IMR-90 (cell line): Measurements from ENCODE around the gene EIF6. TPM values are rescaled to one million over a fixed set of nuclear protein-coding genes. Genes with fewer than 3 reads are reported as not detected.

Source experiments
- ATAC-seq: fragments of 200-7000 bp; cut with Tn5 transposase; 2 replicates; pipeline ENCODE4 v1.9.1; 2020; ENCODE audit warnings: low read depth, mild to moderate bottlenecking, moderate library complexity
- BruUV-seq: library from RNA; stranded (reverse); fragments of 400-500 nt; replicated peaks from 2 replicates; lab custom pipeline; 2021; lab: Mats Ljungman, UMichigan
- CTCF ChIA-PET: fragments of 300-600 bp; formaldehyde crosslinking; extraction: SDS; loops from one replicate; lab custom pipeline; 2021; ENCODE audit warnings: antibody characterized with exemption; lab: Yijun Ruan, JAX
- POLR2A ChIA-PET: fragments of 300-600 bp; sonication (Branson Sonifier 250); formaldehyde crosslinking; loops from one replicate; lab custom pipeline; 2022; ENCODE audit warnings: antibody characterized with exemption; ENCODE audit not compliant: unreplicated experiment; lab: Charles Lee
- DNase-seq: peaks from one replicate; pipeline ENCODE4 v3.0.0; 2013
- H2AFZ ChIP-seq: replicated peaks from 2 replicates; pipeline ENCODE3; 2013; ENCODE audit warnings: low read length, mild to moderate bottlenecking; ENCODE audit not compliant: poor library complexity
- H2AK5ac ChIP-seq: 2 replicates; pipeline ENCODE4 v1.6.1; 2013; ENCODE audit warnings: low read depth, low read length, inconsistent platforms
- H2AK9ac ChIP-seq: replicated peaks from 2 replicates; pipeline ENCODE3; 2013; ENCODE audit warnings: mild to moderate bottlenecking, low read depth, low read length, moderate library complexity; ENCODE audit not compliant: poor library complexity
- H2BK120ac ChIP-seq: 2 replicates; pipeline ENCODE4 v1.6.1; 2013; ENCODE audit warnings: low read depth, low read length, inconsistent platforms
- H2BK15ac ChIP-seq: 3 replicates; pipeline ENCODE4 v1.6.1; 2013; ENCODE audit warnings: low read depth, low read length, inconsistent platforms
- H2BK20ac ChIP-seq: 2 replicates; pipeline ENCODE4 v1.6.1; 2013; ENCODE audit warnings: low read depth, mild to moderate bottlenecking, inconsistent platforms, low read length, moderate library complexity
- H2BK5ac ChIP-seq: 2 replicates; pipeline ENCODE4 v1.6.1; 2013; ENCODE audit warnings: mild to moderate bottlenecking, low read depth, low read length, inconsistent platforms; ENCODE audit not compliant: poor library complexity, severe bottlenecking
- H3K14ac ChIP-seq: replicated peaks from 2 replicates; pipeline ENCODE4 v1.6.1; 2013; ENCODE audit warnings: low read depth, low read length, inconsistent platforms
- H3K18ac ChIP-seq: 2 replicates; pipeline ENCODE4 v1.6.1; 2013; ENCODE audit warnings: low read depth, low read length, control low read depth
- H3K23ac ChIP-seq: 2 replicates; pipeline ENCODE4 v1.6.1; 2013; ENCODE audit warnings: low read depth, low read length, inconsistent platforms
- H3K27ac ChIP-seq: 2 replicates; pipeline ENCODE4 v1.5.1; 2013; ENCODE audit warnings: mild to moderate bottlenecking, control low read depth, low read length; ENCODE audit not compliant: insufficient read depth
- H3K27me3 ChIP-seq: 2 replicates; pipeline ENCODE4 v1.6.1; 2013; ENCODE audit warnings: low read length; ENCODE audit not compliant: control insufficient read depth, insufficient read depth
- H3K36me3 ChIP-seq: 2 replicates; pipeline ENCODE4 v1.6.1; 2013; ENCODE audit warnings: low read length, mixed read lengths; ENCODE audit not compliant: control insufficient read depth, insufficient read depth
- H3K4ac ChIP-seq: 2 replicates; pipeline ENCODE4 v1.6.1; 2013; ENCODE audit warnings: low read depth, low read length, inconsistent platforms
- H3K4me1 ChIP-seq: 2 replicates; pipeline ENCODE4 v1.6.1; 2013; ENCODE audit warnings: low read length, mixed read lengths; ENCODE audit not compliant: control insufficient read depth, insufficient read depth
- H3K4me2 ChIP-seq: 2 replicates; pipeline ENCODE4 v1.6.1; 2013; ENCODE audit warnings: low read depth, mild to moderate bottlenecking, control low read depth, low read length, moderate library complexity
- H3K4me3 ChIP-seq: 2 replicates; pipeline ENCODE4 v1.5.1; 2013; ENCODE audit warnings: low read depth, mild to moderate bottlenecking, control low read depth, low read length, moderate library complexity; ENCODE audit not compliant: insufficient read depth
- H3K56ac ChIP-seq: 2 replicates; pipeline ENCODE4 v1.6.1; 2013; ENCODE audit warnings: low read length, inconsistent platforms; ENCODE audit not compliant: insufficient read depth; ENCODE audit errors: extremely low read depth
- H3K79me1 ChIP-seq, 2 experiments: 2 replicates each; pipeline ENCODE4 v1.6.1; 2013; ENCODE audit warnings: low read length in 2 of 2, inconsistent platforms in 1 of 2, low read depth in 1 of 2
- H3K9ac ChIP-seq: 2 replicates; pipeline ENCODE4 v1.6.1; 2013; ENCODE audit warnings: low read depth, low read length, control low read depth
- H3K9me1 ChIP-seq: 2 replicates; pipeline ENCODE4 v1.6.1; 2013; ENCODE audit warnings: low read length, inconsistent platforms; ENCODE audit not compliant: insufficient read depth
- H3K9me3 ChIP-seq: 2 replicates; pipeline ENCODE4 v1.6.1; 2013; ENCODE audit warnings: low read length; ENCODE audit not compliant: control insufficient read depth, insufficient read depth
- H4K20me1 ChIP-seq: 2 replicates; pipeline ENCODE4 v1.6.1; 2013; ENCODE audit warnings: low read length, inconsistent platforms; ENCODE audit not compliant: insufficient read depth
- H4K5ac ChIP-seq: 2 replicates; pipeline ENCODE4 v1.6.1; 2013; ENCODE audit warnings: mild to moderate bottlenecking, low read depth, low read length, control low read depth
- H4K8ac ChIP-seq, 2 experiments: 2 replicates each; pipeline ENCODE4 v1.6.1; 2013; ENCODE audit warnings: low read depth in 2 of 2, low read length in 2 of 2, control low read depth in 1 of 2, inconsistent platforms in 1 of 2
- H4K91ac ChIP-seq: 2 replicates; pipeline ENCODE4 v1.6.1; 2013; ENCODE audit warnings: low read depth, low read length, inconsistent platforms; ENCODE audit not compliant: insufficient read depth
- BHLHE40 ChIP-seq: fragments of 150-350 bp; IDR thresholded peaks from 2 replicates; pipeline ENCODE4 v1.6.1; 2016; ENCODE audit warnings: mild to moderate bottlenecking, low read depth, low read length
- CEBPB ChIP-seq: IDR thresholded peaks from 2 replicates; pipeline ENCODE4 v1.6.1; 2012; ENCODE audit warnings: low read depth, low read length, improper control_type of control experiment
- CHD1 ChIP-seq: IDR thresholded peaks from 2 replicates; pipeline ENCODE4 v1.6.1; 2012; ENCODE audit warnings: low read depth, low read length, improper control_type of control experiment
- FOS ChIP-seq: fragments of 150-350 bp; IDR thresholded peaks from 2 replicates; pipeline ENCODE4 v1.6.1; 2016; ENCODE audit warnings: low read depth, low read length
- MAFK ChIP-seq: IDR thresholded peaks from 2 replicates; pipeline ENCODE4 v1.6.1; 2012; ENCODE audit warnings: low read depth, low read length, improper control_type of control experiment
- MAZ ChIP-seq: IDR thresholded peaks from 2 replicates; pipeline ENCODE4 v1.6.1; 2012; ENCODE audit warnings: low read depth, mild to moderate bottlenecking, low read length, improper control_type of control experiment, moderate library complexity, borderline replicate concordance
- POLR2A ChIP-seq: IDR thresholded peaks from 2 replicates; pipeline ENCODE4 v1.6.1; 2012; ENCODE audit warnings: mild to moderate bottlenecking, low read depth, low read length
- RCOR1 ChIP-seq: IDR thresholded peaks from 2 replicates; pipeline ENCODE4 v1.6.1; 2012; ENCODE audit warnings: mild to moderate bottlenecking, low read length, improper control_type of control experiment; ENCODE audit not compliant: insufficient replicate concordance
- RFX5 ChIP-seq: IDR thresholded peaks from 2 replicates; pipeline ENCODE4 v1.8.0; 2012; ENCODE audit warnings: low read depth, mild to moderate bottlenecking, low read length, moderate library complexity
- WGBS, 2 experiments: methylation state at CpG; one replicate each; pipeline versions ENCODE4 v1.1.5 to v1.1.7; 2013; ENCODE audit warnings: missing lambda C conversion rate in 2 of 2; ENCODE audit not compliant: insufficient read length in 1 of 2; ENCODE audit errors: extremely low coverage in 2 of 2; 5-methylcytosine and 5-hydroxymethylcytosine counted together
- dilution Hi-C: fragments of 300-500 bp; cut with HindIII; formaldehyde crosslinking; loops from one replicate; pipeline ENCODE4 v1.14.3; 2018; ENCODE audit warnings: low sequenced_read_pairs; ENCODE audit not compliant: unreplicated experiment
- in situ Hi-C: fragments of 300-500 bp; cut with MboI; formaldehyde crosslinking; loops from 3 replicates; pipeline ENCODE4 v1.14.3; 2019; ENCODE audit warnings: low sequenced_read_pairs, inconsistent platforms, mixed read lengths
- intact Hi-C: fragments of 100-400 bp; cut with micrococcal nuclease; formaldehyde crosslinking; loops from 2 replicates; pipeline ENCODE4 v1.10.0; 2022
- polyA plus RNA-seq, 3 experiments: library from polyadenylated mRNA; depleted of rRNA; stranded (reverse); fragments of >200 nt; gene quantifications; 2 replicates each; pipeline ENCODE4 v1.2.3, GENCODE V29; 2012; ENCODE audit warnings: low replicate concordance in 1 of 3
- total RNA-seq: library from RNA; depleted of rRNA; stranded (reverse); fragments of >200 nt; gene quantifications from 2 replicates; pipeline ENCODE4 v1.2.3, GENCODE V29; 2012
- TF ChIP-seq, protein P1 (sequence below): fragments of 150-350 bp; IDR thresholded peaks from 2 replicates; pipeline ENCODE4 v1.6.1; 2017; ENCODE audit warnings: mild to moderate bottlenecking, antibody characterized with exemption, low read length, low read depth
- TF ChIP-seq, protein P2 (sequence below): fragments of 150-350 bp; IDR thresholded peaks from 2 replicates; pipeline ENCODE4 v1.6.1; 2016; ENCODE audit warnings: low read depth, mild to moderate bottlenecking, low read length, moderate library complexity, borderline replicate concordance

The EIF6 gene
- total and polyA plus RNA-seq, 2 of the 4 experiments (the other 2 are of a cell fraction), result 215 to 227 TPM

DNA sequence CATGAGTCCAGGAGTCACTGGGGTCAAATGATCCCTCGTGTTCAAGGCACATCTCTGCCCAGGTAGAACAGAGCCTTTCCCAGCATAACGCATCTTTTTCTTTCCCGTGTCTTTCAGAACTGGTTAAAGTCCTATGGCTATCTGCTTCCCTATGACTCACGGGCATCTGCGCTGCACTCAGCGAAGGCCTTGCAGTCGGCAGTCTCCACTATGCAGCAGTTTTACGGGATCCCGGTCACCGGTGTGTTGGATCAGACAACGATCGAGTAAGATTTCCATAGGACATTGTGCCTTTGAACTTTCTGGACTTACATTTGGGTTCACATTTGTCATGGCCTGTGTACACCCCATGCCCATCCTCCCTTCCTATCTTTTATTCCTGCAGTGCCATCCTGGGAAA, 37.8 kb downstream of the EIF6 start:
- dilution Hi-C loops (no loop called here), in situ Hi-C loops (no loop called here), intact Hi-C loops (no loop called here)
- H3K9me1 ChIP-seq, result peaks cover 5% of the 10 kb centered on the region; the same call in 1 of the 2 replicates
- no peak overlapping the region for H3K56ac ChIP-seq
- no peak for ATAC-seq
- H3K9me3 ChIP-seq, result no peaks in the 10 kb centered on the region
- no peak overlapping the region for H3K27ac ChIP-seq
- H3K4me3 ChIP-seq, result no peak overlapping the region
- ChIA-PET POLR2A (no interaction called here), CTCF (no interaction called here)
- H3K23ac ChIP-seq, result no peak overlapping the region
- no TSS peak for BruUV-seq
- no peak overlapping the region for H4K8ac ChIP-seq
- no peaks in the 10 kb centered on the region for H4K20me1 ChIP-seq
- no peak overlapping the region for H4K5ac ChIP-seq
- no peak overlapping the region for H2BK120ac ChIP-seq
- H3K36me3 ChIP-seq, result no peaks in the 10 kb centered on the region
- no peak overlapping the region for H3K9ac ChIP-seq
- no peak overlapping the region for H2BK5ac ChIP-seq
- TF ChIP-seq CEBPB (no peak), BHLHE40 (no peak), MAZ (no peak), CHD1 (no peak), FOS (no peak), POLR2A (no peak), RFX5 (no peak), RCOR1 (no peak), MAFK (no peak)
- TF ChIP-seq, protein P1, sequence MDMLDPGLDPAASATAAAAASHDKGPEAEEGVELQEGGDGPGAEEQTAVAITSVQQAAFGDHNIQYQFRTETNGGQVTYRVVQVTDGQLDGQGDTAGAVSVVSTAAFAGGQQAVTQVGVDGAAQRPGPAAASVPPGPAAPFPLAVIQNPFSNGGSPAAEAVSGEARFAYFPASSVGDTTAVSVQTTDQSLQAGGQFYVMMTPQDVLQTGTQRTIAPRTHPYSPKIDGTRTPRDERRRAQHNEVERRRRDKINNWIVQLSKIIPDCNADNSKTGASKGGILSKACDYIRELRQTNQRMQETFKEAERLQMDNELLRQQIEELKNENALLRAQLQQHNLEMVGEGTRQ, result no peak
- TF ChIP-seq, protein P2, sequence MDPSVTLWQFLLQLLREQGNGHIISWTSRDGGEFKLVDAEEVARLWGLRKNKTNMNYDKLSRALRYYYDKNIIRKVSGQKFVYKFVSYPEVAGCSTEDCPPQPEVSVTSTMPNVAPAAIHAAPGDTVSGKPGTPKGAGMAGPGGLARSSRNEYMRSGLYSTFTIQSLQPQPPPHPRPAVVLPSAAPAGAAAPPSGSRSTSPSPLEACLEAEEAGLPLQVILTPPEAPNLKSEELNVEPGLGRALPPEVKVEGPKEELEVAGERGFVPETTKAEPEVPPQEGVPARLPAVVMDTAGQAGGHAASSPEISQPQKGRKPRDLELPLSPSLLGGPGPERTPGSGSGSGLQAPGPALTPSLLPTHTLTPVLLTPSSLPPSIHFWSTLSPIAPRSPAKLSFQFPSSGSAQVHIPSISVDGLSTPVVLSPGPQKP, result no peak
- peak overlapping the region; percentile 33 for H2AFZ ChIP-seq
- DNase-seq, result no peak
- no peak overlapping the region for H3K14ac ChIP-seq
- peaks cover 2% of the 10 kb centered on the region; the same call in 1 of the 2 replicates for H3K4me1 ChIP-seq
- H3K79me1 ChIP-seq, result no peaks in the 10 kb centered on the region
- no peak overlapping the region for H3K18ac ChIP-seq
- no peak overlapping the region for H3K4me2 ChIP-seq
- WGBS, 2 experiments, result 80% methylated on average over 12 of the region's 12 CpGs; no CpG with 5 or more reads in 1 of the 2 experiments
- no peak overlapping the region for H2BK20ac ChIP-seq
- H4K91ac ChIP-seq, result no peak overlapping the region
- no peak overlapping the region for H2AK9ac ChIP-seq
- no peak overlapping the region for H2BK15ac ChIP-seq
- H2AK5ac ChIP-seq, result no peak overlapping the region
- peaks cover 2% of the 10 kb centered on the region; the same call in 1 of the 2 replicates for H3K27me3 ChIP-seq
- H3K4ac ChIP-seq, result no peak overlapping the region
